ENCODE data around the gene GP1BA. TPM values are rescaled to one million over a fixed set of nuclear protein-coding genes. Genes with fewer than 3 reads are reported as not detected.
A peak's percentile ranks its signal among the peaks of the same experiment; 100 is the strongest.

Gene GP1BA
- total RNA-seq, 1 experiment from 2014 or later = not detected

DNA sequence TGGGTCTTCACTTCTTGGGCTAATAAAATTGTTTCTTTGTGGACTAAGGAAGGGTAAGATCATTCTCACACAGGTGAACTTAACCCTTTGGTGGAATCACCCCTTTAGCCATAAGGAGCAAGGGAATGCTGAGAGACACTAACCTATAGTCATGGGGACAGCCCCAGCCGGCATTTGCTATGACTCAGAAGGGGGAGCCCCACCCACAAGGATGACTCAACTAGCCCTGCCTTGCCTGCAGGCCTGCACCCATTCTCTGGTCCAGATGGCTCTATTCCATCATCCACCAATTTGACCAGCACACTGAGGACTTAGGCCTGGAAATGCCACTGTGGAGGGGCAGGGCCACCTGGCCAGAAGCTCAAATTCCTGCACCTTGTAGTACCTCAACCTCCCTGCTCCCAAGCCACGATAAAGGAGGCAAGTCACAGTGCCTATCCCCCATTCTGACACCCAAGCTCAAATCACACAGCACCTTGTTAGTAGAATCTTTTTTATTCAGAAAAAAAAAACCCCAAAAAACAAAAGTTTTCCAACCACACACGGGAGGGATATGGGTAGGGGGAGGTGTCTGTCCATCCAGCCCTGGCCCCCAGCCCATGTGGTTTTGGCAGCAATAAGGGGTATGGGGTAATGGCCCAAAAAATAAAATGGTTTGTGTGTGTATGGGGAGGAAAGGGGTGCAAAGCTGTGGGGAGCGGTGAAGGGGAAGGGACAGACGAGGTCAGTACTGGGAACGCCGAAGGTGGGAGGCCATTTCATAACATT, 13.3 kb downstream of the GP1BA start:
- Mint-ChIP-seq H3K36me3 (ENCODE audit: insufficient read depth, unreplicated experiment) (peaks cover 85% of the 10 kb centered on the region), H3K9me3 (ENCODE audit: low read depth, unreplicated experiment) (no peaks in the 10 kb centered on the region), H3K27me3 (ENCODE audit: unreplicated experiment) (no peaks in the 10 kb centered on the region), H3K4me1 (ENCODE audit: low read depth, unreplicated experiment) (peaks cover 33% of the 10 kb centered on the region), H3K27ac (ENCODE audit: unreplicated experiment) (peak overlapping the region; percentile 84), H3K4me3 (ENCODE audit: low read depth, unreplicated experiment) (peak overlapping the region; percentile 89)
- TF ChIP-seq, protein P1, sequence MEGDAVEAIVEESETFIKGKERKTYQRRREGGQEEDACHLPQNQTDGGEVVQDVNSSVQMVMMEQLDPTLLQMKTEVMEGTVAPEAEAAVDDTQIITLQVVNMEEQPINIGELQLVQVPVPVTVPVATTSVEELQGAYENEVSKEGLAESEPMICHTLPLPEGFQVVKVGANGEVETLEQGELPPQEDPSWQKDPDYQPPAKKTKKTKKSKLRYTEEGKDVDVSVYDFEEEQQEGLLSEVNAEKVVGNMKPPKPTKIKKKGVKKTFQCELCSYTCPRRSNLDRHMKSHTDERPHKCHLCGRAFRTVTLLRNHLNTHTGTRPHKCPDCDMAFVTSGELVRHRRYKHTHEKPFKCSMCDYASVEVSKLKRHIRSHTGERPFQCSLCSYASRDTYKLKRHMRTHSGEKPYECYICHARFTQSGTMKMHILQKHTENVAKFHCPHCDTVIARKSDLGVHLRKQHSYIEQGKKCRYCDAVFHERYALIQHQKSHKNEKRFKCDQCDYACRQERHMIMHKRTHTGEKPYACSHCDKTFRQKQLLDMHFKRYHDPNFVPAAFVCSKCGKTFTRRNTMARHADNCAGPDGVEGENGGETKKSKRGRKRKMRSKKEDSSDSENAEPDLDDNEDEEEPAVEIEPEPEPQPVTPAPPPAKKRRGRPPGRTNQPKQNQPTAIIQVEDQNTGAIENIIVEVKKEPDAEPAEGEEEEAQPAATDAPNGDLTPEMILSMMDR (IDR thresholded peaks at IDR 0.05; ENCODE audit: unreplicated experiment) = no peak
- DNase-seq = peak; percentile 80
- intact Hi-C loops (cut with micrococcal nuclease; ENCODE audit: unreplicated experiment) = no loop called here
- BruUV-seq (replicated peaks) = no TSS peak
- CTCF ChIA-PET = no interaction called here

DNA sequence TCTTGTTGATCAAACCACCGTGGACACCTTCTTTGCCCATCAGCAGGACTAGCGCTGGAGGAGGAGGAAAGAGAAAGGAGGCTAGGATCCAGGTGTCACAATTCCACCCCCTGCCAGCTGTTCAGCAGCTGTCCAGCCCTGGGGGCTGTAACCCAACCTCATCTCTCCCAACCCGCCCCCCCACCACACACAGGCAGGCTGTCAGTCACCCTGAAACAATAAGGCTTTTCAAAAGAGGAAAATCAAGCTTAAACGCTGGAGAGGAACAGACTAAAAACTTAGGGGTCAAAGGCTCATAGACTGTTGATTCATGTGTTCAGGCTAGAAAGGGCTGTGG, 13.8 kb downstream of the GP1BA start:
- Mint-ChIP-seq H3K27me3 (ENCODE audit: unreplicated experiment) (no peaks in the 10 kb centered on the region), H3K36me3 (ENCODE audit: insufficient read depth, unreplicated experiment) (peaks cover 84% of the 10 kb centered on the region), H3K4me3 (ENCODE audit: low read depth, unreplicated experiment) (peak overlapping the region; percentile 89), H3K4me1 (ENCODE audit: low read depth, unreplicated experiment) (peaks cover 36% of the 10 kb centered on the region), H3K9me3 (ENCODE audit: low read depth, unreplicated experiment) (no peaks in the 10 kb centered on the region), H3K27ac (ENCODE audit: unreplicated experiment) (peak overlapping the region; percentile 98)
- CTCF ChIA-PET = no interaction called here
- no TSS peak for BruUV-seq (replicated peaks)
- DNase-seq = no peak
- intact Hi-C loops (cut with micrococcal nuclease; ENCODE audit: unreplicated experiment) = no loop called here
- TF ChIP-seq, protein P1 (IDR thresholded peaks at IDR 0.05; ENCODE audit: unreplicated experiment) = no peak

DNA sequence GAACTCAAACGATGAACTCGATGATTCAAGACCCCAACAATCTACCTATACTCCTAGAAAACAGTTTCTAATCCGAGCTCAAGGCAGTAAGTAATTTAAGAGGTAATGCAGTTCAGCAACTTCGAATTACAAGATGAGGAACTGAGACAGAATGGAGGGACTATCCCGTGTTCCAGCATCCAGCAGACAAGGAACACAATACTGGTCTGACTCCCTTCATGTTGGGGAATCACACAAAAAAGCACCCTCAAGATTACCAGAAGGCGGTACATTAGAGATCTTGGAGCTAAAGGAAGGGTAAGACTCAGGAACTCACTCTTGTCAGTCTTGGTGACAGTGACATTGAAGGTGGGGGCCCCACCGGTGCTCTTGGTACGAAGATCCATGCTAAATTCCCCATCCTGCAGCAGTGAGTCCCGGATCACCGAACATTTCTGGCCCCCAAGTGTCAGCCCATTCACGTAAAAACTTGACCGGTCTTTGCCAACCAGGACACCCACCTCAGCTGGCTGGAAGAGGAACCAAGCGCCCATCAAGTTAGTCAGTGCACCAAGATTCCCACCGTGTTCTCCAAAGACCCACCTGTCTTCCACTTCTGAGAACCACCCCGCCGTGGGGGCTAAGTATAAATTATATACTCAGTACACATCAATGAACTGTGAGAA, 14.4 kb downstream of the GP1BA start:
- DNase-seq = no peak
- H3K4me3 Mint-ChIP-seq (ENCODE audit: low read depth, unreplicated experiment) = peak overlapping the region; percentile 89
- peak overlapping the region; percentile 98 for H3K27ac Mint-ChIP-seq (ENCODE audit: unreplicated experiment)
- no peaks in the 10 kb centered on the region for H3K9me3 Mint-ChIP-seq (ENCODE audit: low read depth, unreplicated experiment)
- intact Hi-C loops (cut with micrococcal nuclease; ENCODE audit: unreplicated experiment) = no loop called here
- H3K36me3 Mint-ChIP-seq (ENCODE audit: insufficient read depth, unreplicated experiment) = peaks cover 78% of the 10 kb centered on the region
- TF ChIP-seq, protein P1 (IDR thresholded peaks at IDR 0.05; ENCODE audit: unreplicated experiment) = no peak
- peaks cover 36% of the 10 kb centered on the region for H3K4me1 Mint-ChIP-seq (ENCODE audit: low read depth, unreplicated experiment)
- TSS peak; percentile 76 for BruUV-seq (replicated peaks)
- H3K27me3 Mint-ChIP-seq (ENCODE audit: unreplicated experiment) = no peaks in the 10 kb centered on the region
- CTCF ChIA-PET = interaction anchor here (0.7 kb wide), 1 partner anchor 157 kb away, joined by 4 read pairs; no protein-coding TSS in a partner anchor

DNA sequence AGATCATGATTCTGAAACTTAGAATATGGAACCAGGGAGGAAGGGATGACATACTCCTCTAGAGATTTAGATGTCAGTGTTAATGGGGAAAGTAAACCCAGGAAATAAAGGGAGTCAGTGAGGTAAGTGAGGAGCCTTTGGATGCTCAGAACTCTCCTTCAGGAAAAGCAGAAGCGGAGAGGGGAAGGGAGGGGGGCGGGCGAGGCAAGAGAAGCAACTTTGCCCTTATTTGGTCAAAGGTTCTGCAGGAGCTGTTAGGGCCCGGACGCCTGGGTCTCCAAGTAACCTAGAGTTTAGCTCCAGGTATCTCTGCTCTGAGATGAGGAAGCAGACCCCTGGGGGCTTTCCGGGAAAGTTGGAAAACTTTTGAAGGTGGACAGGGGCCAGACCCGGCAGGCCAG, 14.9 kb downstream of the GP1BA start:
- Mint-ChIP-seq H3K9me3 (ENCODE audit: low read depth, unreplicated experiment) (no peaks in the 10 kb centered on the region), H3K27me3 (ENCODE audit: unreplicated experiment) (no peaks in the 10 kb centered on the region), H3K4me3 (ENCODE audit: low read depth, unreplicated experiment) (peak overlapping the region; percentile 89), H3K36me3 (ENCODE audit: insufficient read depth, unreplicated experiment) (peaks cover 73% of the 10 kb centered on the region), H3K27ac (ENCODE audit: unreplicated experiment) (peak overlapping the region; percentile 98), H3K4me1 (ENCODE audit: low read depth, unreplicated experiment) (peaks cover 30% of the 10 kb centered on the region)
- CTCF ChIA-PET = interaction anchor here (0.7 kb wide), 1 partner anchor 157 kb away, joined by 4 read pairs; no protein-coding TSS in a partner anchor
- intact Hi-C loops (cut with micrococcal nuclease; ENCODE audit: unreplicated experiment) = no loop called here
- TF ChIP-seq, protein P1 (IDR thresholded peaks at IDR 0.05; ENCODE audit: unreplicated experiment) = no peak
- DNase-seq = no peak
- BruUV-seq (replicated peaks) = no TSS peak
